Caco-2 (cell line): Measurements from ENCODE around the gene CPLX4. TPM values are rescaled to one million over a fixed set of nuclear protein-coding genes. Genes with fewer than 3 reads are reported as not detected.

Source experiments
- BruUV-seq: library from RNA; stranded (reverse); fragments of 400-500 nt; replicated peaks from 2 replicates; lab custom pipeline; 2021; lab: Mats Ljungman, UMichigan
- CTCF ChIA-PET: fragments of 300-600 bp; sonication (Branson Sonifier 250); formaldehyde crosslinking; loops from one replicate; lab custom pipeline; 2022; ENCODE audit warnings: antibody characterized with exemption; lab: Charles Lee
- POLR2A ChIA-PET: fragments of 300-600 bp; sonication (Branson Sonifier 250); formaldehyde crosslinking; loops from one replicate; lab custom pipeline; 2022; ENCODE audit warnings: antibody characterized with exemption; lab: Charles Lee
- DNase-seq, 2 experiments: peaks; one replicate each; pipeline versions ENCODE4 v3.0.0 to v3.0.0-alpha.2; 2020 to 2022
- H3K27me3 ChIP-seq: replicated peaks from 2 replicates; pipeline ENCODE4 v1.6.0; 2011; ENCODE audit warnings: low read length; ENCODE audit not compliant: control insufficient read depth, insufficient read depth
- H3K36me3 ChIP-seq: 2 replicates; pipeline ENCODE4 v1.5.1; 2011; ENCODE audit warnings: low read length; ENCODE audit not compliant: control insufficient read depth, insufficient read depth
- H3K4me1 ChIP-seq: fragments of 250-450 bp; sonication (Bioruptor Pico); 2 replicates; pipeline ENCODE4 v1.5.1; 2020; ENCODE audit warnings: mild to moderate bottlenecking
- H3K4me3 ChIP-seq: 2 replicates; pipeline ENCODE4 v1.5.1; 2011; ENCODE audit warnings: low read depth, mild to moderate bottlenecking, control low read depth, low read length
- H3K9me3 ChIP-seq: fragments of 250-450 bp; sonication (Bioruptor Pico); 2 replicates; pipeline ENCODE4 v1.5.1; 2020; ENCODE audit warnings: mild to moderate bottlenecking, moderate library complexity
- H3K27ac Mint-ChIP-seq: one replicate; pipeline ENCODE4 v1.8.0; 2022; ENCODE audit warnings: mixed read lengths; ENCODE audit not compliant: unreplicated experiment
- H3K27me3 Mint-ChIP-seq: one replicate; pipeline ENCODE4 v1.8.0; 2022; ENCODE audit warnings: mixed read lengths; ENCODE audit not compliant: insufficient read depth, unreplicated experiment
- H3K36me3 Mint-ChIP-seq: one replicate; pipeline ENCODE4 v1.8.0; 2022; ENCODE audit warnings: mild to moderate bottlenecking, mixed read lengths; ENCODE audit not compliant: insufficient read depth, unreplicated experiment
- H3K4me1 Mint-ChIP-seq: one replicate; pipeline ENCODE4 v1.8.0; 2022; ENCODE audit warnings: low read depth, mixed read lengths; ENCODE audit not compliant: unreplicated experiment
- H3K4me3 Mint-ChIP-seq: one replicate; pipeline ENCODE4 v1.8.0; 2022; ENCODE audit warnings: mild to moderate bottlenecking, moderate library complexity, mixed read lengths; ENCODE audit not compliant: unreplicated experiment
- H3K9me3 Mint-ChIP-seq: one replicate; pipeline ENCODE4 v1.8.0; 2022; ENCODE audit warnings: mixed read lengths; ENCODE audit not compliant: unreplicated experiment
- CTCF ChIP-seq, 2 experiments: fragments of 200-600 bp in 1 of 2; IDR thresholded peaks; 1 replicate in 1 of 2; 2 replicates in 1 of 2; pipeline versions ENCODE4 v1.5.1 to v1.8.0; 2011 to 2022; ENCODE audit warnings: antibody characterized with exemption in 1 of 2, control low read depth in 1 of 2, inconsistent platforms in 1 of 2, low read depth in 1 of 2, low read length in 1 of 2, mild to moderate bottlenecking in 1 of 2, moderate library complexity in 1 of 2; ENCODE audit not compliant: insufficient read depth in 1 of 2, severe bottlenecking in 1 of 2, unreplicated experiment in 1 of 2
- intact Hi-C: fragments of 100-400 bp; cut with micrococcal nuclease; formaldehyde crosslinking; loops from one replicate; pipeline ENCODE4 v1.10.0; 2022; ENCODE audit not compliant: unreplicated experiment
- total RNA-seq: library from RNA; stranded (reverse); gene quantifications from 2 replicates; pipeline ENCODE4 v1.2.3, GENCODE V29; 2022

CPLX4 gene
- total RNA-seq, 1 experiment from 2014 or later = not detected

DNA sequence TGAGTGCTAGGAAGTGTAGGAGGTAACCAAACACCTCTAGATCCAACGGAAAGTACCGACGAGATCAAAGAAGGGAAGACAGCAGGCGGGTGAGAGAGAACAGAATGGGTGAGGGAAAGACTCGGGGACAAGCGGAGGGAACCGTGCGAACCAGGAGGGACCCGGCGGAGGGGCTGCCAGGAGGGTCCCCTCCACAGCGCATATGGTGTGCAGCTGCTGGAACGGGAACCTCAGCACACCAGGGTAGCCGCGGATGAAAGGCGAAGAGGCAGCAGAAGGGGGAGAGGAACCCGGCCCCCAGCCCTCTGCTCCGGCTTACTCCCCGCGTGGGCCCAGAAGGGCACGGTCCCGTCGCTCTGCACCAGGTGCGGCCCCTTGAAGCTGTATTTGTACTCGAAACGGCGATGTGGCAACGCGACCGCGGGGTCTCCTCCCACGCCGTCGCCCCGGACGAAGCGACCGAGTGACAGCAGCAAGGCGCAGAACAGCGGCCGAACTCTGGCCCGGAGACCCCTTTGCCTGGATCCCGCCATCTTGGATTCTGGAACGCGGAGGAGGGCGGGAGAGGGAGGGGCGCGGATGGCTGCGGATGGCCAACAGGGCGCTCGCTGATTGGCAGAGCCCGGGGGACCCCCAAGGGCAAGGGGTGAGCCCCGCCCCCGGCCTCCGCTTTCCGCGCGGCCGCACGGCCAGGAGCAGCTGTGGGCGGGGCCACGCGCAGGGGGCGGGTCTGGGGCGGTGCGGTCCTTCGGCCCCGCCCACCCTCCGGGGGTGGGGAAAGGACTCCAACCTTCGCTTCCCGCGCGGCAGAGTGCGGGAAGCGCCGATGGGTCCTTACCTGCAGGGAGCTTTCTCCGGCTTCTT lies 40.5 kb upstream of the CPLX4 start, which contains the start of gene LMAN1:
Gene LMAN1 (minus strand): TSS at position 554 of the 864 bp plus-strand sequence. CDS start 21 bp downstream, at position 533.
- Mint-ChIP-seq H3K4me3 (peak within 1 kb of the TSS; percentile 98), H3K27me3 (no peaks in the 10 kb centered on the region), H3K4me1 (no peaks in the 10 kb centered on the region), H3K9me3 (no peaks in the 10 kb centered on the region), H3K36me3 (no peaks in the 10 kb centered on the region), H3K27ac (peak within 1 kb of the TSS; percentile 93)
- intact Hi-C loops = no loop called here
- TF ChIP-seq CTCF (IDR thresholded peaks at IDR 0.05; ENCODE audit: insufficient read depth in 1 of 2, low read depth in 1 of 2, low read length in 1 of 2, severe bottlenecking in 1 of 2, unreplicated experiment in 1 of 2) = no peak
- no TSS peak for BruUV-seq
- CTCF ChIA-PET = interaction anchor here (0.6 kb wide), 1 partner anchor 306 kb away, joined by 4 read pairs; no protein-coding TSS in a partner anchor
- Histone ChIP-seq H3K4me1 (no peaks in the 10 kb centered on the region), H3K4me3 (peak within 1 kb of the TSS; percentile 87), H3K9me3 (no peaks in the 10 kb centered on the region), H3K27me3 (no peaks in the 10 kb centered on the region), H3K36me3 (no peaks in the 10 kb centered on the region)
- peak; percentile 87 to 92 for DNase-seq
- POLR2A ChIA-PET = no interaction called here

DNA sequence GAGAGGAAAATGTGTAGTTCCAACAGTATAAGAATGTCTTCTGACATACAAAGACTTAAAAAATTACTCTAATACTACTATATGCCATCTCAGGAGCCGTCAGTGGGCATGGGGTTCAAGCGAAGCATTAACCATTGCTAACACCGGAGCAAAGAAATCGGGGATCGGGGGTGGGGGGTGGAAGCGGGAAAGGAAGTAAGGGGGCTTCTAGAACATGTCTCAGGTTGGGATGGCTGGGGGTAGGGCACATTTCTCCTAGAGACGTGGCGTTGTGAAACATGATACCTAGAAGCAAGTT lies 39.9 kb upstream of the CPLX4 start:
- CTCF ChIA-PET = no interaction called here
- H3K9me3 Mint-ChIP-seq = no peaks in the 10 kb centered on the region
- peak overlapping the region; percentile 87 for H3K4me3 ChIP-seq
- peak overlapping the region; percentile 93 for H3K27ac Mint-ChIP-seq
- no peaks in the 10 kb centered on the region for H3K36me3 Mint-ChIP-seq
- H3K4me3 Mint-ChIP-seq = peak overlapping the region; percentile 98
- no peaks in the 10 kb centered on the region for H3K4me1 ChIP-seq
- no peaks in the 10 kb centered on the region for H3K4me1 Mint-ChIP-seq
- no TSS peak for BruUV-seq
- H3K27me3 ChIP-seq = no peaks in the 10 kb centered on the region
- DNase-seq = no peak
- H3K36me3 ChIP-seq = no peaks in the 10 kb centered on the region
- no peaks in the 10 kb centered on the region for H3K9me3 ChIP-seq
- TF ChIP-seq CTCF (IDR thresholded peaks at IDR 0.05; ENCODE audit: insufficient read depth in 1 of 2, low read depth in 1 of 2, low read length in 1 of 2, severe bottlenecking in 1 of 2, unreplicated experiment in 1 of 2) = no peak
- POLR2A ChIA-PET = no interaction called here
- no peaks in the 10 kb centered on the region for H3K27me3 Mint-ChIP-seq
- intact Hi-C loops = no loop called here

GRCh38 chr18:59357928-59358327 lies 39.5 kb upstream of the CPLX4 start:
- BruUV-seq = TSS peak; percentile 55
- no peak for DNase-seq
- no peaks in the 10 kb centered on the region for H3K9me3 ChIP-seq
- Mint-ChIP-seq H3K4me3 (peak overlapping the region; percentile 98), H3K9me3 (no peaks in the 10 kb centered on the region), H3K36me3 (no peaks in the 10 kb centered on the region), H3K4me1 (no peaks in the 10 kb centered on the region), H3K27ac (peak overlapping the region; percentile 93), H3K27me3 (no peaks in the 10 kb centered on the region)
- POLR2A ChIA-PET = no interaction called here
- intact Hi-C loops = no loop called here
- TF ChIP-seq CTCF (IDR thresholded peaks at IDR 0.05; ENCODE audit: insufficient read depth in 1 of 2, low read depth in 1 of 2, low read length in 1 of 2, severe bottlenecking in 1 of 2, unreplicated experiment in 1 of 2) = no peak
- no peaks in the 10 kb centered on the region for H3K4me1 ChIP-seq
- CTCF ChIA-PET = no interaction called here
- H3K27me3 ChIP-seq = no peaks in the 10 kb centered on the region
- H3K36me3 ChIP-seq = no peaks in the 10 kb centered on the region
- peak overlapping the region; percentile 87 for H3K4me3 ChIP-seq
